HCT116 (cell line): ENCODE results near the gene ISCA2.

ENCODE experiments used
- CEBPB ChIP-seq: IDR thresholded peaks from 2 replicates; pipeline ENCODE4 v1.6.1; 2012; ENCODE audit warnings: low read depth
- CTCF ChIP-seq, 3 experiments: fragments of 200-600 bp in 1 of 3; sonication (generic) in 1 of 3; IDR thresholded peaks in 2 of 3; conservative IDR thresholded peaks in 1 of 3; 2 replicates each; pipeline ENCODE4 v1.5.1; 2012 to 2017; ENCODE audit warnings: low read depth in 2 of 3, low read length in 2 of 3, antibody characterized with exemption in 1 of 3, borderline replicate concordance in 1 of 3, control low read depth in 1 of 3, mild to moderate bottlenecking in 1 of 3, mixed read lengths in 1 of 3, mixed run types in 1 of 3, moderate library complexity in 1 of 3; ENCODE audit not compliant: insufficient read depth in 1 of 3
- ELF1 ChIP-seq: IDR thresholded peaks from 2 replicates; pipeline ENCODE4 v1.6.1; 2012; ENCODE audit warnings: low read depth, borderline replicate concordance
- EZH2 ChIP-seq: fragments of 200-600 bp; sonication (generic); IDR thresholded peaks from 2 replicates; pipeline ENCODE4 v1.6.1; 2017; ENCODE audit warnings: antibody characterized with exemption, mixed run types
- EZH2phosphoT487 ChIP-seq: fragments of 200-600 bp; IDR thresholded peaks from 2 replicates; pipeline ENCODE4 v1.6.1; 2018; ENCODE audit warnings: antibody characterized with exemption, borderline replicate concordance
- FOSL1 ChIP-seq: IDR thresholded peaks from 2 replicates; pipeline ENCODE4 v1.6.1; 2012; ENCODE audit warnings: low read depth
- POLR2A ChIP-seq: IDR thresholded peaks from 2 replicates; pipeline ENCODE4 v1.7.0; 2011; ENCODE audit warnings: borderline replicate concordance; ENCODE audit not compliant: insufficient read depth, insufficient read length; ENCODE audit errors: extremely low read depth
- POLR2AphosphoS5 ChIP-seq: IDR thresholded peaks from 2 replicates; pipeline ENCODE4 v1.6.1; 2011; ENCODE audit warnings: mild to moderate bottlenecking, low read depth, low read length, moderate library complexity
- RAD21 ChIP-seq: IDR thresholded peaks from 2 replicates; pipeline ENCODE4 v1.6.1; 2012; ENCODE audit warnings: low read depth, mild to moderate bottlenecking
- SP1 ChIP-seq: IDR thresholded peaks from 2 replicates; pipeline ENCODE4 v1.6.1; 2012; ENCODE audit warnings: low read depth
- ZNF274 ChIP-seq: fragments of 200-500 bp; sonication (Bioruptor generic); IDR thresholded peaks from 2 replicates; pipeline ENCODE4 v1.6.1; 2014; ENCODE audit warnings: mild to moderate bottlenecking, low read depth, low read length, inconsistent platforms
- TF ChIP-seq, protein P1 (sequence below): IDR thresholded peaks from 2 replicates; pipeline ENCODE4 v1.6.1; 2011; ENCODE audit warnings: mild to moderate bottlenecking, low read length, moderate library complexity; ENCODE audit not compliant: insufficient replicate concordance; ENCODE audit errors: extremely low read depth

DNA sequence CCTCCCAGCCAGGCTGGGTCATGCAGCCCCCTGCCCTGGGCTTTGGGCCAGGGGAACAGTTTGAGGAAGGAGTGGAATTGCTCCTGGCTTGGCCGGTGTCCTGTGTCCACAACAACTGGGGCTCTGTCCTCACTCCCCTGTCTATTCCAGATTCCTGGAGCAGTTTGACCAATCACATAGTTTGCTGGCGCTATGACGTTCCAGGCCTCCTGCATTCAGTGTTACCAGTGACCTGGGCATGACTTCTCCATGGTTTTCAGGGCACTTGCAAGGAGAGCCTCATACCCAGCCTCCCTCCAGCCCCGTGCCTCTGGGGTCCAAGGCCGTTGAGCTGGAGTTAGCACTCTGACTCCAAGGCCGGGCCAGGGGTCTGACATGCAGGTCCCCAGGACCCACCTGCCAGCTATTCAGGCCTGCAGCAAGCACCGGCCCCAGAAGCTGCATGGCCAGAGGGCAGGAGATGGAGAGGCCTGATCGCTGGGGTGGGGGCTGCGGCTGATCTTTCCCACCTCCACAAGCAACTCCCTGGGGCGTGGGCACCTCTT, 34.2 kb downstream of the ISCA2 start:
- TF ChIP-seq CTCF (IDR thresholded peaks at IDR 0.05 in 2 of 3, conservative IDR thresholded peaks at IDR 0.05 in 1 of 3; ENCODE audit: borderline replicate concordance in 1 of 3, insufficient read depth in 1 of 3, low read depth in 2 of 3, low read length in 2 of 3), result no peak
- TF ChIP-seq EZH2phosphoT487, result no peak
- TF ChIP-seq RAD21, result no peak
- no peak for TF ChIP-seq CEBPB
- no peak for TF ChIP-seq EZH2
- TF ChIP-seq POLR2A, result no peak
- TF ChIP-seq POLR2AphosphoS5, result no peak
- no peak for TF ChIP-seq ELF1
- no peak for TF ChIP-seq SP1
- TF ChIP-seq, protein P1, sequence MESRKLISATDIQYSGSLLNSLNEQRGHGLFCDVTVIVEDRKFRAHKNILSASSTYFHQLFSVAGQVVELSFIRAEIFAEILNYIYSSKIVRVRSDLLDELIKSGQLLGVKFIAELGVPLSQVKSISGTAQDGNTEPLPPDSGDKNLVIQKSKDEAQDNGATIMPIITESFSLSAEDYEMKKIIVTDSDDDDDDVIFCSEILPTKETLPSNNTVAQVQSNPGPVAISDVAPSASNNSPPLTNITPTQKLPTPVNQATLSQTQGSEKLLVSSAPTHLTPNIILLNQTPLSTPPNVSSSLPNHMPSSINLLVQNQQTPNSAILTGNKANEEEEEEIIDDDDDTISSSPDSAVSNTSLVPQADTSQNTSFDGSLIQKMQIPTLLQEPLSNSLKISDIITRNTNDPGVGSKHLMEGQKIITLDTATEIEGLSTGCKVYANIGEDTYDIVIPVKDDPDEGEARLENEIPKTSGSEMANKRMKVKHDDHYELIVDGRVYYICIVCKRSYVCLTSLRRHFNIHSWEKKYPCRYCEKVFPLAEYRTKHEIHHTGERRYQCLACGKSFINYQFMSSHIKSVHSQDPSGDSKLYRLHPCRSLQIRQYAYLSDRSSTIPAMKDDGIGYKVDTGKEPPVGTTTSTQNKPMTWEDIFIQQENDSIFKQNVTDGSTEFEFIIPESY, result no peak
- no peak for TF ChIP-seq FOSL1
- no peak for TF ChIP-seq ZNF274
